Psoas muscle (tissue), 8 donors: Measurements from ENCODE around the gene RPS6KA2. TPM values are rescaled to one million over a fixed set of nuclear protein-coding genes. Genes with fewer than 3 reads are reported as not detected.

ENCODE experiments used
- ATAC-seq, 4 donors: fragments of 200-7000 bp; cut with Tn5 transposase; one replicate each; pipeline ENCODE4 v1.9.1; 2020; ENCODE audit warnings: moderate library complexity in 3 of 4, mild to moderate bottlenecking in 2 of 4
- DNase-seq, 2 donors: peaks; one replicate each; pipeline ENCODE4 v3.0.0-alpha.2; 2020
- H3K27ac ChIP-seq: fragments of 200-600 bp; one replicate; pipeline ENCODE4 v1.8.0; 2022
- H3K27me3 ChIP-seq, 3 donors: fragments of 200-600 bp in 1 of 3; one replicate each; pipeline versions ENCODE4 v1.6.1 to v1.8.0; 2013 to 2022; ENCODE audit warnings: low read length in 2 of 3, mild to moderate bottlenecking in 2 of 3, moderate library complexity in 1 of 3; ENCODE audit not compliant: insufficient read depth in 3 of 3
- H3K36me3 ChIP-seq, 2 donors: fragments of 200-600 bp in 1 of 2; one replicate each; pipeline versions ENCODE4 v1.6.1 to v1.8.0; 2013 to 2022; ENCODE audit warnings: low read depth in 1 of 2, mild to moderate bottlenecking in 1 of 2, moderate library complexity in 1 of 2; ENCODE audit not compliant: insufficient read depth in 1 of 2
- H3K4me1 ChIP-seq: fragments of 200-600 bp; one replicate; pipeline ENCODE4 v1.8.0; 2022
- H3K4me3 ChIP-seq: fragments of 200-600 bp; one replicate; pipeline ENCODE4 v1.8.0; 2022; ENCODE audit warnings: mild to moderate bottlenecking
- H3K9me3 ChIP-seq: fragments of 200-600 bp; one replicate; pipeline ENCODE4 v1.8.0; 2022
- WGBS, 3 donors: extraction: QIAGEN DNeasy Blood & Tissue Kit; methylation state at CpG; one replicate each; pipeline versions ENCODE4 v1.1.6 to v1.1.7; 2013; 5-methylcytosine and 5-hydroxymethylcytosine counted together
- intact Hi-C, 2 donors: fragments of 100-400 bp; cut with DNase I; formaldehyde crosslinking; loops; one replicate each; pipeline versions ENCODE4 v1.11.0 to v1.14.2; 2022
- polyA plus RNA-seq, 3 donors: library from polyadenylated mRNA; stranded (reverse); fragments of 200-250 nt; gene quantifications; one replicate each; pipeline ENCODE4 v1.2.3, GENCODE V29; 2013
- total RNA-seq, 4 donors: library from RNA; stranded (reverse); fragmentation: NEBNext Ultra II Directional in 2 of 4; extraction: Animal tissue kit (Norgen Biotek cat#: 25700) in 2 of 4; gene quantifications; one replicate each; pipeline versions ENCODE4 v1.2.1 to v1.2.4, GENCODE V29; 2021 to 2023
- TF ChIP-seq, protein P1 (sequence below): fragments of 200-600 bp; IDR thresholded peaks from one replicate; pipeline ENCODE4 v1.8.0; 2022; ENCODE audit warnings: antibody characterized with exemption
- donor health status: healthy with polysubstance abuse.
- donor health status: DM: no; HTN: no; CAD: no; lungs with moderate emphysema.
- donor health status: Bipolar disorder and iron deficiency.
- donor health status: healthy.
- donor health status: DM: yes; HTN: yes; CAD: no.
- donor health status: DM: no; HTN: no; CAD: no.
- donor health status: DM: no; HTN: no; CAD: no.
- donor health status: DM: yes; HTN: yes; CAD: no.

The RPS6KA2 gene
- total and polyA plus RNA-seq, 7 donors, result 7.8 to 40.4 (median 20.0) TPM

DNA sequence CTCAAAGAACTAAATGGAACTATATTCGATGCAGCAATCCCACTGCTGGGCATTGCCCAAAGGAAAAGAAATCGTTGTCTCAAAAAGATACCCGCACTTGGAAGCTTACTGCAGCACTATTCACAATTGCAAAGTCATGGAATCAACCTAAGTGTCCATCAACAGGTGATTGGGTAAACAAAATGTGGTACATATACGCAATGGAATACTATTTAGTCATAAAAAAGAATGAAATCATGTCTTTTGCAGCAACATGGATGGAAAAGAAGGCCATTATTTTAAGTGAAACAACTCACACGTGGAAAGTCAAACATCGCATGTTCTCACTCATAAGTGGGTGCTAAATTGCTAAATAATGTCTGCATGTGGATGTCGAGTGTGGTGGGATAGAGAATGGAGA lies 173.4 kb downstream of the RPS6KA2 start:
- WGBS, 3 donors, result 88 to 98% (median 97%) methylated on average over 7 of the region's 7 CpGs
- no peak for ATAC-seq

GRCh38 chr6:166450167-166450873 lies 176.7 kb downstream of the RPS6KA2 start:
- no peak overlapping the region for H3K4me3 ChIP-seq
- H3K9me3 ChIP-seq, result no peaks in the 10 kb centered on the region
- H3K27me3 ChIP-seq, result no peaks in the 10 kb centered on the region
- ATAC-seq, result no peak
- H3K27ac ChIP-seq, result no peak overlapping the region
- no peaks in the 10 kb centered on the region for H3K4me1 ChIP-seq
- peaks cover 0 to 41% of the 10 kb centered on the region in 2 donors for H3K36me3 ChIP-seq
- WGBS, 3 donors, result 76 to 89% (median 80%) methylated on average over 5 of the region's 5 CpGs
- TF ChIP-seq, protein P1, sequence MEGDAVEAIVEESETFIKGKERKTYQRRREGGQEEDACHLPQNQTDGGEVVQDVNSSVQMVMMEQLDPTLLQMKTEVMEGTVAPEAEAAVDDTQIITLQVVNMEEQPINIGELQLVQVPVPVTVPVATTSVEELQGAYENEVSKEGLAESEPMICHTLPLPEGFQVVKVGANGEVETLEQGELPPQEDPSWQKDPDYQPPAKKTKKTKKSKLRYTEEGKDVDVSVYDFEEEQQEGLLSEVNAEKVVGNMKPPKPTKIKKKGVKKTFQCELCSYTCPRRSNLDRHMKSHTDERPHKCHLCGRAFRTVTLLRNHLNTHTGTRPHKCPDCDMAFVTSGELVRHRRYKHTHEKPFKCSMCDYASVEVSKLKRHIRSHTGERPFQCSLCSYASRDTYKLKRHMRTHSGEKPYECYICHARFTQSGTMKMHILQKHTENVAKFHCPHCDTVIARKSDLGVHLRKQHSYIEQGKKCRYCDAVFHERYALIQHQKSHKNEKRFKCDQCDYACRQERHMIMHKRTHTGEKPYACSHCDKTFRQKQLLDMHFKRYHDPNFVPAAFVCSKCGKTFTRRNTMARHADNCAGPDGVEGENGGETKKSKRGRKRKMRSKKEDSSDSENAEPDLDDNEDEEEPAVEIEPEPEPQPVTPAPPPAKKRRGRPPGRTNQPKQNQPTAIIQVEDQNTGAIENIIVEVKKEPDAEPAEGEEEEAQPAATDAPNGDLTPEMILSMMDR, result no peak
- DNase-seq, result no peak
- intact Hi-C loops, result no loop called here

More for the DNA sequence above, 173.4 kb downstream of the RPS6KA2 start:
- intact Hi-C loops, result no loop called here
- H3K27me3 ChIP-seq, result no peaks in the 10 kb centered on the region
- TF ChIP-seq, protein P1, result no peak
- no peak overlapping the region for H3K27ac ChIP-seq
- H3K36me3 ChIP-seq, result peaks cover 0 to 19% of the 10 kb centered on the region in 2 donors
- H3K4me1 ChIP-seq, result no peaks in the 10 kb centered on the region
- H3K4me3 ChIP-seq, result no peak overlapping the region
- no peaks in the 10 kb centered on the region for H3K9me3 ChIP-seq
- DNase-seq, result no peak

GRCh38 chr6:166449641-166450040 lies 177.4 kb downstream of the RPS6KA2 start:
- TF ChIP-seq, protein P1, result no peak
- DNase-seq, result no peak
- no peak for ATAC-seq
- H3K27me3 ChIP-seq, result no peaks in the 10 kb centered on the region
- H3K4me3 ChIP-seq, result no peak overlapping the region
- peaks cover 0 to 45% of the 10 kb centered on the region in 2 donors for H3K36me3 ChIP-seq
- no peaks in the 10 kb centered on the region for H3K9me3 ChIP-seq
- H3K4me1 ChIP-seq, result no peaks in the 10 kb centered on the region
- 85 to 93% (median 93%) methylated on average over 9 of the region's 9 CpGs for WGBS, 3 donors
- no peak overlapping the region for H3K27ac ChIP-seq
- intact Hi-C loops, result no loop called here

- Histone ChIP-seq H3K4me1 (no peaks in the 10 kb centered on the region), H3K9me3 (no peaks in the 10 kb centered on the region), H3K4me3 (no peak overlapping the region), H3K27ac (no peak overlapping the region), H3K27me3 (no peaks in the 10 kb centered on the region), H3K36me3 (peaks cover 0 to 45% of the 10 kb centered on the region in 2 donors)
- no peak for ATAC-seq
- DNase-seq, result no peak
- WGBS, 3 donors, result 79 to 90% (median 87%) methylated on average over 7 of the region's 7 CpGs
- TF ChIP-seq, protein P1, result no peak
- intact Hi-C loops, result no loop called here
Observed at GRCh38 chr6:166449036-166449435, 178.0 kb downstream of the RPS6KA2 start.

DNA sequence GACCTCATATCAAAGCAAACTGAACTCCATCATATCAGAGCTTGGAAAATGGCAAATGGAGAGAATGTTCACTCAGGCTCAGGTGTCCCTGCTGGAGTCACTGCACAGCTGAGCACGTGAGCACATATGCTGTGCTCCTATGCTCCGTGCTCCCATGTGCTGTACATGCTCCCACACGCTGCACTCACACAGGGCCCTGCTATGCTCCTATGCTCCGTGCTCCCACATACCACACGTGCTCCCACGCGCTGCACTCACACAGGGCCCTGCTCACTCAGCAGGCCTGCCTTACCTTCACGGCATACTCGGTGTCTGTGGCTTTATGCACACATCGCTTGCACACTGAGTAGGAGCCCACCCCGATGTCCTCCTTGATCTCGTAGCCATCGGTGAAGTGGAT lies 178.6 kb downstream of the RPS6KA2 start:
- Histone ChIP-seq H3K4me3 (no peak overlapping the region), H3K4me1 (no peaks in the 10 kb centered on the region), H3K27me3 (no peaks in the 10 kb centered on the region), H3K27ac (no peak overlapping the region), H3K9me3 (no peaks in the 10 kb centered on the region), H3K36me3 (peaks cover 0 to 50% of the 10 kb centered on the region in 2 donors)
- WGBS, 3 donors, result 89 to 90% (median 90%) methylated on average over 13 of the region's 13 CpGs
- DNase-seq, result no peak
- no peak for ATAC-seq
- TF ChIP-seq, protein P1, result no peak
- intact Hi-C loops, result no loop called here
